Right kidney (tissue), 1 donor: ENCODE measurements around the gene WNT5B.
A peak's percentile ranks its signal among the peaks of the same experiment; 100 is the strongest.
"Not testable (repeated sequence)": the region's sequence is repeated elsewhere in the genome, so short reads cannot be mapped to it uniquely, and the experiment has no call there.

ENCODE experiments used
- DNase-seq: peaks from one replicate; pipeline ENCODE4 v3.0.0-alpha.2; 2016

The WNT5B gene

DNA sequence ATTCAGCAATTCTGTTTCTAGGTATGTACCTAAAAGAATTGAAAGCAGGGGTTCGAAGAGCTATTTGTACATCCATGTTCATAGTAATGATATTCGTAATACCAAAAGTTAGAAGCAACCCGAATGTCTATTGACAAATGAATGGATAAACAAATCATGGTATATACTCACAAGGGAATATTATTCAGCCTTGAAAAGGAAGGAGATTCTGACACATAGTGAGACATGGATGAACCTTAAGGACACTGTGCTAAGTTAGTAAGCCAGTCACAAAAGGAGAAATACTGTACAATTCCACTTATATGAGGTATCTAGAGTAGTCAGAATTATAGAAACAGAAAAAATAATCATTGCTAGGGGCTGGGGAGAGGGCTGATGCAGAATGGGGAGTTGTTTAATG, 30.3 kb upstream of the WNT5B start:
- no peak for DNase-seq

DNA sequence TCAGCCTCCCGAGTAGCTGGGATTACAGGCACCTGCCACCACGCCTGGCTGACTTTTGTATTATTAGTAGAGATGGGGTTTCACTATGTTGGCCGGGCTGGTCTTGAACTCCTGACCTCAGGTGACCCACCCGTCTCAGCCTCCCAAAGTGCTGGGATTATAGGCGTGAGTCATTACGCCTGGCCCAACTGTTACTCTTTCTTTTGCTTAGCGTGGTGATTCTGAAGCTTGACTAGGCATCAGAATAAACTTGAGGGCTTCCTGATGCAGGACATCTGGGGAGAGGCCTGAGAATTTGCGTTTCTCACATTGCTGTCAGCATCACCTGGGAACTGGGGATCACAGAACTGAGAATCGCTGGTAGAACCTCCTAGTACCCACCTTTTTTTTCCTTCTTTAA, 26.3 kb upstream of the WNT5B start:
- DNase-seq, result not testable (repeated sequence)

DNA sequence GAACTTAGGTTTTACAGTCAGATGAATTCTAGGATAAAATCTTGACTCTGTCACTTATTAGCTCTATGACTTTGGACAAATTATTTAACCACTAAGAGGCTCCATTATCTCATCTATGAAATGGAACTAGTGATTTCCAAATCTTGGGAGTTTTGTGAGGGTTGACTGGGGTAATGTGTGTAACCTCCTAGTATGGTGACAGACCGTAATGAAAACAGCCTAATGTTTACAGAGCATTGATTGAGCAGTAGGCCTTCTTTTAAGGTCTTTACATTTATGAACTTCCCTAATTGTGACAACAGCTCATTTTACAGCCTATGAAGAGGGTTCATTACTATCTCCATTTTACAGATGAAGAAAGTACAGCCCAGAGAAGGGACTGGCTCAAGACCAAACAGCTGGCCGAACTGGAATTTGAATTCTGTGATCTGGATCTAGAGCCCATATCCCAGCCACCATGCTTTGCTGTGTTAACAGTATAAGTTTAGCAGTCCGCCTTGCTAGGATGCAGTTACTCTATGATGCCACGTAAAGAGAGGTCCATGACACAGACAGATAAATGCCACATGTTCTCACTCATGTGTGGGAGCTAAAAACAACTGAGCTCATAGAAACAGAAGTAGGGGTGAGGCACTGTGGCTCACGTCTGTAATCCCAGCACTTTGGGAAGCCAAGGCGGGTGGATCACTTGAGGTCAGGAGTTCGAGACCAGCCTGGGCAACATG, 25.6 kb upstream of the WNT5B start:
- DNase-seq, result no peak

DNA sequence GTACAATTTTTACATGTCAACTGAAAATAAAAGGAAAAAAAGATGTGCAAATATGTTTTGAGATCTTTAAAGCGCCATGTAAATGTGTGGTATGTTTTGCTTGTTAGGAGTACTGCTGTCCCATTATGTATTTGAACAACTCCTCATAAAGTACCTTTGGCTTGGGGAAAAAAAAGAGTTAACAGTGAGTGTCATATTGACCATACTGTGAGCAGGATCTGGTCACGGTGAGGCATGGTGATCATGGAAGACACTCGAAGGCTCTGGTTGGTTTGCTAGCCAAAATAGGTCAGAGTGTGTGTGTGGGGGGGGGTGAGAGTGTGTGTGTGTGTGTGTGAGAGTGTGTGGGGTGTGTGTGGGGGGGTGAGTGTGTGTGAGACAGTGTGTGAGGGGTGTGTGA, 24.6 kb upstream of the WNT5B start:
- DNase-seq, result no peak

DNA sequence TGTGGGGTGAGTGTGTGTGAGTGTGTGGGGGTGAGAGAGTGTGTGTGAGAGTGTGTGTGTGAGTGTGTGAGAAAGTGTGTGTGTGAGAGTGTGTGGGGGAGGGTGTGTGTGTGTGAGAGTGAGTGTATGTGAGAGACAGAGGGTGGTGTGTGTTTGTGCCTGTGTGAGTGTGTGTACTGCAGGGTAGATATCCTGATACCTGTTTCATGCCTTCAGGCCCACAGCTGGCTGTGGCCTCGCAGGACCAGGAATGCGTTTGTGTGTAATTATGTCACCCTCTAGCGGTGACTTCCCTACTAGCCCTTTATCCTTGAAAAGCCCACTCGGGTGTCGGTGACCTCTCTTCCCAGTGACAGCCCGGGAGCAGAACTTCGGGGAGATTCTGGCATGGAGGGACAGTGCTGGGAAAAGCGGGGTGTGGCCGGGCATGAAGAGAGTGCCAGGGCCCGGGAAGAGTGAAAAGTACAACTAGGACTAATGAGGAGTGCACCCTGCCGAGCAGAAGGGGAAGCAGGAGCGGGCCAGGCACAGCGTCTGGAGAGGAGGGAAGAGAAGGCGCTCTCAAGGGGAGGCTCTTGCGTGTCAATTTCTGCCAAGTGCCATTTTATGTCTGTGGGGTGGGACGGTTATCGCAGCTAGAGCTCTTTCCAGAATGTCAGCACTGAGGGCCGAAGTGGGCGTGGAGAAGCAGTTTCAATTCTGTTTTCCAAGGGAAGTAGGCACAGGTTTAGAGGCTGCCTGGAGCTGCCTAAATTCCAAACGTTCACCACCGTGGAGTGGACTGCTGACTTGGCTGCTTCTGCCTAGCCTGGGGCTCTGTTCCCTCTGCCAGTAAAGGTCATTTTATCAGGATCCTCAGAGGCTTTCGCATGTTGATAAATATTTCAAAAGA, 23.7 kb upstream of the WNT5B start:
- DNase-seq, result peak; percentile 87

DNA sequence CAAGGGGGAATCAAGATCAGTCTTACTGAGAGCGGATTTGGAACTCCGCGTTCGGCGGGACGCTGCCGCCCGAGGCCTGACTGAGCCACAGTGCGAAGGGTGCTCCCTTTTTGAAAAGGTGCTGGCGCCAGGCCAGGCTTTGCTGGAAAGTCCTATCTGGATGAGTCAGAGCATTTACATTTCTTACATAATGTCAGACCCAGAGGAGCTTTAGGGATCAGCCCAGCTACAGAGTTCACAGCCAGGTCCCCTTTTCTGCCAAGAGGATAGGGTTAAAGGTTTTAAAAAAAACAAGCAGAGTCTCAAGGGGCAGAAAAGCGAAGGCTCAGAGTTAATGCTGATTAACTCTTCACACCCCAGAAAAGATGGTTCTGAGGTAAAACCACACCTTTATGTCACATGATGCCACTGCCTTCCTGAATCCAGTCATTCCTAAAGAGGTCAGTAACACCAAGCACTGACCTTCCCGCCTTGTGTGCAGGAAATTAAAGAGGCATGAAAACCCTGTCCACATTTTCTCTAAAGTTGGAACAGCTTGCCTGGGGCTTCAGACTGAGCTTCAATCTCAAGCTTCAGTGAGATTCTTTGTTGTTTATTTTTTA, 22.9 kb upstream of the WNT5B start:
- DNase-seq, result peak; percentile 33

DNA sequence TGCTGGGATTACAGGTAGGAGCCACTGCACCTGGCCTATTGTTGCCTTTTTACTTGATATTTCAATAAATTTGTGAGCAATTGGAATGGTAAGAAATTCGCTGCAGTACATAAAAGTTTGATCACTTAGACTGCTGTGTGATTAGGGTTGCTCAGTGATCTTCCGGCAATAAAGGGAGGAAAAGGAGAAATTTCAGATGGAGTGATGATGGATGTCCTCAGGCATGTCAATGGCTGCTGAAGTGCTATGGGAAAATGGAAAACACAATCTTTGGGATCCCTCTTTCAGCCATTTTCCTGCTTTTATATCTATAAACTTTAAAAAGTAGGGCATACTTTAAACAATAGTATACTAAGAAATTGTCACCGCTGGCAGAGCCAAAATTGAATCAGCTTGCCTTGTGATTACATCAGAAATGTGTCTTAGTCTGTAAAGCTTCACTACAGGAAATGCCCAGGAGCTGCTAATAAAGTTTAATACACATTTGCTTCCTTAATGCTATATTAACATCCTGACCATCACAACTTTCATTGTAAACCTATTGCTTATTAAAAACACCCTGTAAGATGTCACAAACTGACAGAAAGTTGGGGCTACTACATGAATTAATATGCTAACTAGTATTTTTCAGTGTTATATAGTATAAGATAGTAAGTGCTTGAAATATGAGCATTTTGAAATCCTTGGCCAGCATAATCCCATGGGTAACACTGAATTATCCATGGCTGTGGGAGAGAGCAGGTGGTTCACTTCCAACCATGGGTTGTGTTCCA, 20.9 kb upstream of the WNT5B start:
- DNase-seq, result no peak

DNA sequence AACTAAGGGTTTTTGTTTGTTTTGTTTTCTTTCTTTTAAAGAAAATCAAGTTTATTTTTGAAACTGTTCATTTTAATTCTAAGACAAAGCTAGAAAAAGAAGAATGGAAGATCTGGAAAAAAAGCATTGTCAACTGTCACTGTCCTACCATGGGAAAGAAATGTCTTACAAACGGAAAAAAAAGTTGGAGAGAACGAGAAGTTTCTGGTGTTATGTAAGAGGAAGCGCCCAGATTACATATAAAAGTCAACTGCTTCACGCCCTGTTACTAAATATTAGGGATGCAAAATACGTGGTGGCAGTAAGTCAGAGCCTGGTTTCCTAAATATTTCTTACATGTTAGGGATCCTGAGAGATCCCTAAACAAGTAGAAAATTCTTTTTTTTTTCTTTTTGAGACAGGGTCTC, 20.3 kb upstream of the WNT5B start:
- no peak for DNase-seq

DNA sequence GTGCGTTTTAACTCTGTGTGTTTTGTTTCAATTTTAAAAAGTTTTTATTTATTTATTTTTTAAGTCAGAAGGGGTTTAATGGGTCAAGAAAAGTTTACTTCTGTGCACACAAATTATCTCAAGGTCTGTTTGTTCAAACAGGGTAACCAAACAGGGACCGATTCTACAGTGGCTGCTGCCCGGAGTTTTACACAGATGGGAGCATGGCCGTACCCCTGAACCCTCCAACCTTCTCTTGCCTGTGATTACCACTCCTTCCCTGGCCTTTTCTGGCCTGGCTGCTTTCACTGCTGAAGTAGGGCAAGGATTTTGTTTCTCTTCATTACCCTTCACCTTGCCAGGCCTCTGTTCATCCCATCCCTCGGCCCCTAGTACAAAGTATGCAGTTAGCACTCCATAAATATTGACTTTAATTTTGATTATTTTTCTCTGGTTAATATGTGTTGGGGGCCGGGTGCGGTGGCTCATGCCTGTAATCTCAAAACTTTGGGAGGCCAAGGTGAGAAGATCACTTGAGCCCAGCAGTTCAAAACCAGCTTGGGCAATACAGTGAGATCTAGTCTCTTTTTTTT, 18.9 kb upstream of the WNT5B start:
- DNase-seq, result no peak

DNA sequence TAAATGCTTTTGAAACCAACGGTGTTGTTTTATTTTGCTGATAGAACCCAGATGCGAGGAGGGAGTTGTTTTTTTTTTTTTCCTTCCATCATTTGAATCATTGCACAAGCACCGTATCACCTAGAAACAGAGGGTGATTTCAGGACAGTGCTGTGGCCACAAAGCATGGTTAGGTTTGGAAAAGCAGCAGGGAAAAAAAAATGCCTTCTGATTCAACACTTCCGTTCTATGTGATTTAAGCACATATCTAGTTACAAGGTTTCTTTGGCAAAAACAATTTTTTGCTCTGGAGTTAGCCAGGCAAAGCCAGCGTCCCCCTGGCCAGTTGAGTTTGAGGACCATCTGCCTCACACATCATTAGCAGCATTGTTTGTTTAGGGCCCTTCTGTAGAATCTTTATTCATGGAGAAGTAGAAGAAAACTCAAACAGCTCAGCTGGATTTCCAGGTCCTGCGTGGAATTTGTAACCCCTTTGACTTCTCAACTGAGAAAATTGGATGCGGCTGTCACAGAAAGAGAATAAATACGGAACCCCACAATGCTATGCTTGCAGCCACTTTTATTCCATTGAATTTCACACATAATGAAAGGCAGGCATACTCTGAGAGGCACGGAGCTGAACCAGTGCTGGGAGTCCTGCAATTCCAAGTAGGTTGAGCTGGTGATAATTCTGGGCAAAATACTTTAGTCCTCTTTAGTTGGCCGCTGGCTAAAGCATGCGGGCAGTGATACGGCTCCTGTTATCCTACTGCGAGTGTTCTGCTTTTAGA, 17.0 kb upstream of the WNT5B start:
- DNase-seq, result no peak

DNA sequence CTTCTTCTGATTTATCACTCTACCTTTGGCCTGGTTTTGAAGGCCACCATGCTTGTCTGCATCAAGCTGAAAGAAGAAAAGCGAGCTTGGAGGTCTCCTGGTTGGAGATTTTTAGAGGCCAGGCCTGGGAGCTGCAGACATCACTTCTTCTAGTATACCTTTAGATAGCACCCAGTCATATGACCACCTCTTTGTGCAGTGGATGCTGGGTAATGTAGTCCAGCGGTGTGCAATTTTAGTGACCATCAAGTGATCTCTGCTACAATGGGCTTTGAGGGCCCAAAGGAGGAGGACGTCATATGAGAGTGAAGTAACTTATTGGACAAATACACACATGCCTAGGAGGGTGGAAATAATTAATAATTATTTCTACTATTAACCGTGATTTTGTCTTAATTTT, 15.2 kb upstream of the WNT5B start:
- DNase-seq, result no peak

DNA sequence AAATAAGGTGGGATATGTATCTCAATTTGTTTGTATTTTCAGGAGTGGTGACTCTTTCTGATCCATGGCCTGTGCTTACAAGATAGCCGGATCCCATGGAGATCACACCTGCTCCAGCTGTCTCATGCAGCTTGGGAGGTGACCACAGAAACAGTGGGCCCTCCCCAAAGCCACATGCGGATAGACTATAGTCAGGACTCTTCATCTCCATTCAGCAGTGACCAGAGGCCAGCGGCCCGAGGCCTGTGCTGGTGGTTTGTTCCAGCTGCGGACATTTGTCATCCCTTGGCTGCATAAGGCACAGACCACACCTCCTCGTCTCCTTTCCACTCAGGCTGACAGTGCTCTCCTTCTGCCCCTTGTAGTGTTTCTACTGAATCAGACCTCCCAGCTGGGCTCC, 14.7 kb upstream of the WNT5B start:
- DNase-seq, result no peak

DNA sequence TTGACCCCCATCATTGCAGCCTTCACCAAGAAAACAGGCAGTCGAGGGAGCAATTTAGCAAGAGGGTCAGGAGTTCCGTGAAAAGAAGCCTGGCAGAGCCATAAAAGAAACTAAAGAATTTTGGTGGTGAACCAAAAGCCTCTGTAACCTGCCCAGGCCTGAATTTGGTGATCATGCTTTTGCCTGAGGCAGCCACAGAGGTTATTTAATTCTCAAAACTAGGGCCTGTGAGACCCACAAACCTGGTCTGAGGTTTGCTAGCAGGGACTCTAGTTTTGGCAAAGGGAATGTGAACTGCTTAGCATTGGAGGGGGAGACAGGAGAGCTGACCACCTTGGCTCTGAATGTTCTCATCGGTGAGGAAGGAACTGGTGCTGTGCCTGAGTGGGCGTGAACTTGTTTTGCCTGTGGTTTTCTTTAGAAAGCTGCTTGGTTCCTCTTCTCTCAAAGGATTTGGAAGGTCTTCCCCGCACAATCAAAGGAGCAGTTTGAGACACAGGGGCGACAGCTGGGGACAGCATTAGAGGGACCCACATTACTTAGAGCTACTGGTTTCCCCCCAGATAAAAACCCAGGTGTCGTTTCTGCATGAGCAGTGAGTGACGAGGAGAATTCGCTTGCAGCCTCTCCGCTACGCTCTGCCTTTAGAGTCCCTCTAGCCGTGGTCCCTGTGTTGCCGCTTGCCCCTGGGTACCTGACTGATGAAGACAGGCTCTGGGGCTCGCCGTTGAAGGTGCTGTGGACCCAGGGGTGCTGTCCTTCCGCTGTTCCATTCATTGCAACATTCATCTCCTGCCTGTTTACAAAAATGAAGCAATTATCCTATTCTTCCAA, 12.6 kb upstream of the WNT5B start:
- no peak for DNase-seq

DNA sequence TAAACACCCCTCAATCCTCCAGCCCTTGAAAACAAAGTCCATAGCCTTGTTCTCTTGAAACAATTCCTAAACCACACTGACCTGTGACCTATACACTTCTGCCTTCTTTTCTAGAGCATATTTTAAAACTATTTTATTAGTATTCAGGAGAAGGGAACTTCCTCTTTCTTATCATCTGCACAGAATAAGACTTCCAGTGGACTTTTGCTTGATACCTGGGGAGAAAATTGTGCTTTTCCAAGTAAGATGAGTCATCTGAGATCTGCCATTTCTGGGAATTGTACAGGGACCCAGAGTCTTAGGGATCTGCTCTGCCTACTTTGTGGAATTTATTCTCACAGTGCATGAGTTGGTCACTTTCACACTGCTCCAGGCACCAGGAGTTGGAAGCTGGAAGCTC, 10.5 kb upstream of the WNT5B start:
- no peak for DNase-seq

DNA sequence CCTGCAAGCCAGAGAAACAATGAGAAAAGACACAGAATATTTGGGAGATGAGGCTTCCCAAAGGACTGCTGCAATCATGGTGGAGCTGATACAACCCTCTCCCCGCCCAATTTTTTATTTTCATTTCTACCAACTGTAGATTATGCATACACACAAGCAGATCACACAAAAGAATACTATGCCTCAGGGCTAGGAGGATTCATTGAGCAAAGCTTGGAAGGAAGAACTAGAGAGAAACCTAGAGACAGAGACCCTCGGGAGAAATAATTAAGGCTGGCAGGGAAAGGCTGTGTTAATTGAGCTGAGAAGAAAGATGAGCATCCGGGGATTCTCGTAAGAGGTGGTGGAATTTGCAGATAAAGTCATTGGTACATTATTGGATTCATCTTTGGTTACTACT, 9.9 kb upstream of the WNT5B start:
- DNase-seq, result no peak

DNA sequence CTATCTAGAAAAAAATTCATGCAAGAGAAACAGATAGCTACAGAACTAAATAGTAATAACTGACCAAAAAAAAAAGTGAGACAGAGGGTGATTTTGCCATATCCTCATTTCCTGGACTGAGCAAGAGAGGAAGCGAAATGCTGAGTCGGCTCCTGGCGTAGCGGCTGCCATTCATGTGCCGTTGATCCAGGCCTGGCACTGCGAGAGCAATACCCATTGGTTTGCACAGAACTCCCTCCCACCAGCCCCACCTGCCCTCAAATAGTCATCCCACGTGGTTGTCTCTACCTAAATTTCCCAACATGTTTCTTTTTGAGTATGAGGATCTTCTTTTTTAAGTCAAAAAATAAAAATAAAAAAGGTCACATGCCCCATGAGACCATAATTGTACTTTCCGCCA, 9.4 kb upstream of the WNT5B start:
- DNase-seq, result no peak

DNA sequence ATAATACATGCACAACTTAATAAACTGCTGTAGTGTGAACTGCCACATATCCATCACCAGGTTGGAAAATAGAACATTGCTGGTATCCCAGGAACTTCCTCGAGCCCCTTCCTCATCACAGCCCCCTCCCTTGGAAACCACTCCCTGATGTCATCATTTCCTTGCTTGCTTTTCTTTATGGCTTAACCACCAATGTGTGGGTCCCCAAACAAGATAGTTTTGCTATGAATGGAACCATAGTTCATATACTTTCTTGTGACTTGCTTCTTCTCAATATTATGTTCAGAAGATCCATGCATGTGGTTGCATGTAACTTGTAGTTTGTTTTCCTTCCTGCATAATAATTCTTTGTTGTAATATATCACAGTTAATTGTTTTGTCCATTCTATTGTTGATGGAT, 8.9 kb upstream of the WNT5B start:
- no peak for DNase-seq

DNA sequence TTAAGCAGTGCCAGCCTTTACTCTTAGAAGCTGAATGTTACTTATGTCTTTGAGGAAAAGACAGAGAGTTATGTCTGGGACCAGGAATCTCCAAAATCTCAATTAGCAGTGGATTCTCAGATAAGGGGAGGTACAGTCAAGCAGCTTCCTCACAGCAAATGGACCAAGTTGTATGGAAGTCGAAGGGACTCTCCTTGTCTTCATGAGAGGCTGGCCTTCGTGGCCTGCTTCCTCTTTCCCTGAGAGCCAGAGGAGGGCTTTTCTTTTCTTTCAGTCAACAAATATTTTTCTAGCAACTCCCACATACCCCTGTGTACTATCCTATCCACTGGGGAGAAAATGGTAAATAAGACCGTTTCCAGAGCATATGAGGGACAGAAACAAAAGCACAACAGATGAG, 6.6 kb upstream of the WNT5B start:
- no peak for DNase-seq

DNA sequence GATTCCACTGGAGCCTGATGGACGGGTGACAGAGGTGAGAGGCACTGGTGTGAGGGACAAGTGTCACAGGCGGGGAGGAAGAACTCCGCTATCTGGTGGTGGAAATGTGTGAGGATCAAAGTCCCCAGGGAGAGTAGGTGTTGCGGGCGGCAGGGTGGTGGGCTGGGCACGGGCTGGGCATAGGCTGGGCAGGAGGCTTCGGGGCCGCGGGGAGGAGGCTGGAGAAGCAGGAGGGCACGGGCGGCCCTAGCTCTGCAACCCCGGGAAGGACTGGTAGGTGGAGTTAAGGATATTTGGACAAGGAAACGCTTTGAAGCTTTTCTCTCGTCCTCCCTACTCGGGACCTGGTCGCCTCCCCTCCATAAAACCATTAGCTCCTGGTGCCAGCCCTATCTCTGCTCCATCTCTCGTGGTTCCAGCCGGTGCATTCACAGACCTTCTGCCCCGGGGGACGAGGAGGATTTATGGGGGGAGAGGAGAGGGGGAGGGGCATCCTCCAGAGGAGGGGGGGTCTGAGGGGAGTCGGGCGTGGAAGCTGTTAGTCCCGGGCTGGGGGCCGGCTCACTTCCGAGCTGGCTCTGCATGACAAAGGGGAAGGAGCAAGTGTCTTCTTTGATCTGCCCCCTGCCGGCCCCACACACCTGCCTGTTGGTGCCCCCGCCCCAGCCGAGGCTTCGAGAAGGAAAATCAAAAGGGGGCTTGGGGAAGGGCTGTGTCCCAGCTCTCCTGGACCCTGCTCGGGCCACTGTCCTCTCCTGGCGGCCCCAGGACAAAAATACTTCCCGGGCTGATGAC, 504 bp downstream of the WNT5B start:
- DNase-seq, result peak; percentile 66
